ENCODE measurements around the gene NAALADL2. TPM values are rescaled to one million over a fixed set of nuclear protein-coding genes. Genes with fewer than 3 reads are reported as not detected.

The NAALADL2 gene
- total RNA-seq, 4 donors from 2014 or later: 0.26 to 218 (median 17.4) TPM

GRCh38 chr3:175598740-175599139 is 739.6 kb downstream of the NAALADL2 start:
- Histone ChIP-seq H3K27ac (no peak overlapping the region), H3K4me3 (no peak overlapping the region), H3K4me1 (no peaks in the 10 kb centered on the region), H3K27me3 (no peaks in the 10 kb centered on the region), H3K9me3 (no peaks in the 10 kb centered on the region), H3K36me3 (no peaks in the 10 kb centered on the region)
- intact Hi-C loops (cut with DNase I; ENCODE audit: low total_unique reads): no loop called here
- TF ChIP-seq CTCF (IDR thresholded peaks at IDR 0.05) (no peak), POLR2A (IDR thresholded peaks at IDR 0.05) (no peak)
- DNase-seq: no peak

- Histone ChIP-seq H3K27me3 (no peaks in the 10 kb centered on the region), H3K4me3 (no peak overlapping the region), H3K9me3 (no peaks in the 10 kb centered on the region), H3K4me1 (no peaks in the 10 kb centered on the region), H3K36me3 (no peaks in the 10 kb centered on the region), H3K27ac (no peak overlapping the region)
- DNase-seq: no peak
- TF ChIP-seq CTCF (IDR thresholded peaks at IDR 0.05): no peak
- no peak for TF ChIP-seq POLR2A (IDR thresholded peaks at IDR 0.05)
- intact Hi-C loops (cut with DNase I; ENCODE audit: low total_unique reads): no loop called here
Measured at GRCh38 chr3:175601521-175601920, 742.4 kb downstream of the NAALADL2 start.

GRCh38 chr3:175605851-175606250 is 746.7 kb downstream of the NAALADL2 start:
- DNase-seq: no peak
- intact Hi-C loops (cut with DNase I; ENCODE audit: low total_unique reads): no loop called here

GRCh38 chr3:175606650-175607318 is 747.6 kb downstream of the NAALADL2 start:
- H3K4me1 ChIP-seq: no peaks in the 10 kb centered on the region
- TF ChIP-seq POLR2A (IDR thresholded peaks at IDR 0.05): no peak
- no peak for TF ChIP-seq CTCF (IDR thresholded peaks at IDR 0.05)
- no peak overlapping the region for H3K27ac ChIP-seq
- DNase-seq: no peak
- intact Hi-C loops (cut with DNase I; ENCODE audit: low total_unique reads): no loop called here
- no peaks in the 10 kb centered on the region for H3K9me3 ChIP-seq
- H3K4me3 ChIP-seq: no peak overlapping the region
- no peaks in the 10 kb centered on the region for H3K36me3 ChIP-seq
- H3K27me3 ChIP-seq: no peaks in the 10 kb centered on the region

More at GRCh38 chr3:175605851-175606250, 746.7 kb downstream of the NAALADL2 start:
- TF ChIP-seq CTCF (IDR thresholded peaks at IDR 0.05): no peak
- no peak for TF ChIP-seq POLR2A (IDR thresholded peaks at IDR 0.05)
- H3K4me3 ChIP-seq: no peak overlapping the region
- H3K9me3 ChIP-seq: no peaks in the 10 kb centered on the region
- H3K4me1 ChIP-seq: no peaks in the 10 kb centered on the region
- no peaks in the 10 kb centered on the region for H3K36me3 ChIP-seq
- no peaks in the 10 kb centered on the region for H3K27me3 ChIP-seq
- H3K27ac ChIP-seq: no peak overlapping the region

GRCh38 chr3:175608356-175608755 is 749.2 kb downstream of the NAALADL2 start:
- no peak overlapping the region for H3K4me3 ChIP-seq
- intact Hi-C loops (cut with DNase I; ENCODE audit: low total_unique reads): no loop called here

More at GRCh38 chr3:175608356-175608755, 749.2 kb downstream of the NAALADL2 start:
- Histone ChIP-seq H3K4me1 (no peaks in the 10 kb centered on the region), H3K27me3 (no peaks in the 10 kb centered on the region), H3K9me3 (no peaks in the 10 kb centered on the region), H3K36me3 (no peaks in the 10 kb centered on the region), H3K27ac (no peak overlapping the region)
- DNase-seq: no peak
- TF ChIP-seq POLR2A (IDR thresholded peaks at IDR 0.05) (no peak), CTCF (IDR thresholded peaks at IDR 0.05) (no peak)

Measured in uterus (tissue), 4 donors.